ENCODE results near the gene CARD14. TPM values are rescaled to one million over a fixed set of nuclear protein-coding genes. Genes with fewer than 3 reads are reported as not detected.

CARD14 gene
- total RNA-seq, 3 donors from 2014 or later (not counting 1 experiment from before 2014, with no cell fraction given), result 0.12 to 0.38 TPM; not detected in 1

DNA sequence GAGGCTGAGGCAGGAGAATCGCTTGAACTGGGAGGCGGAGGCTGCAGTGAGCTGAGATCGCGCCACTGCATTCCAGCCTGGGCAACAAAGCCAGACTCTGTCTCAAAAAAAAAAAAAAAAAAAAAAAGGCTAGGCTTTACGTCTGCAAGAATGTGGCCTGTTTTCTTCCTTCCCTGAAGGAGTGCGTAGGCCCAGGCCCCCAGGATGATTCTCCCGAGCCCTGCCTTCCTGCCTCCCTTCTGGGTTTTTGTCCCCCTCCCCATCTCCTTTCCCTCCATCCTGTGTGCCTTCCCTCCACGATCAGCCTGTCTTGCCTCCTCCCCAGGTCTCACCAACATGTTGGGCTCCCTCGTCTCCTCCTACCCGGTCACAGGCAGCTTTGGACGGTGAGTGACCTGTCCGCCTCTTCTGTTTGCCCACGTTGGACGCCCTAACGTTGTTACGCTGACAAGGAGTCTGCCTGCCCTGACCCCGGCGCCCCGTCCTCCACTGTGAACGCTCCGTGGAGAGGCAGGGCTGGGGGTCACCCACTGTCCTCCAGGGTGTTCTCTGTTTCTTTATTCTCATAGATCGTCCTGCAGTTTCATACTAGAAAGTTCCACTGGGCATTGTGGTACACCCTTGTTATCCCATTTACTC, 75.2 kb downstream of the CARD14 start:
- H3K27ac ChIP-seq (ENCODE audit: low read length), result no peak overlapping the region
- H3K4me3 Mint-ChIP-seq, result no peak overlapping the region

GRCh38 chr17:80245566-80246265, 75.9 kb downstream of the CARD14 start:
- ATAC-seq (no peak), DNase-seq (no peak)
- H3K27me3 ChIP-seq (ENCODE audit: control insufficient read depth, insufficient read depth, low read length), result no peaks in the 10 kb centered on the region
- no peaks in the 10 kb centered on the region for H3K27me3 Mint-ChIP-seq (ENCODE audit: low read depth in 2 of 2)
- H3K4me3 Mint-ChIP-seq, result no peak overlapping the region
- H3K9me3 Mint-ChIP-seq, result no peaks in the 10 kb centered on the region
- H3K27ac Mint-ChIP-seq, result no peak overlapping the region
- H3K4me3 ChIP-seq (ENCODE audit: low read length), result no peak overlapping the region
- H3K4me1 Mint-ChIP-seq, result no peaks in the 10 kb centered on the region
- no peaks in the 10 kb centered on the region for H3K4me1 ChIP-seq (ENCODE audit: control insufficient read depth, insufficient read depth, low read length)
- 92% methylated on average over 27 of the region's 27 CpGs for WGBS (ENCODE audit: insufficient coverage)
- TF ChIP-seq, protein P1, sequence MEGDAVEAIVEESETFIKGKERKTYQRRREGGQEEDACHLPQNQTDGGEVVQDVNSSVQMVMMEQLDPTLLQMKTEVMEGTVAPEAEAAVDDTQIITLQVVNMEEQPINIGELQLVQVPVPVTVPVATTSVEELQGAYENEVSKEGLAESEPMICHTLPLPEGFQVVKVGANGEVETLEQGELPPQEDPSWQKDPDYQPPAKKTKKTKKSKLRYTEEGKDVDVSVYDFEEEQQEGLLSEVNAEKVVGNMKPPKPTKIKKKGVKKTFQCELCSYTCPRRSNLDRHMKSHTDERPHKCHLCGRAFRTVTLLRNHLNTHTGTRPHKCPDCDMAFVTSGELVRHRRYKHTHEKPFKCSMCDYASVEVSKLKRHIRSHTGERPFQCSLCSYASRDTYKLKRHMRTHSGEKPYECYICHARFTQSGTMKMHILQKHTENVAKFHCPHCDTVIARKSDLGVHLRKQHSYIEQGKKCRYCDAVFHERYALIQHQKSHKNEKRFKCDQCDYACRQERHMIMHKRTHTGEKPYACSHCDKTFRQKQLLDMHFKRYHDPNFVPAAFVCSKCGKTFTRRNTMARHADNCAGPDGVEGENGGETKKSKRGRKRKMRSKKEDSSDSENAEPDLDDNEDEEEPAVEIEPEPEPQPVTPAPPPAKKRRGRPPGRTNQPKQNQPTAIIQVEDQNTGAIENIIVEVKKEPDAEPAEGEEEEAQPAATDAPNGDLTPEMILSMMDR (IDR thresholded peaks at IDR 0.05), result no peak
- H3K9me3 ChIP-seq (ENCODE audit: control insufficient read depth, insufficient read depth, low read length), result no peaks in the 10 kb centered on the region
- H3K36me3 Mint-ChIP-seq, result no peaks in the 10 kb centered on the region
- H3K27ac ChIP-seq (ENCODE audit: low read length), result no peak overlapping the region
- no peaks in the 10 kb centered on the region for H3K36me3 ChIP-seq (ENCODE audit: control insufficient read depth, insufficient read depth, low read length)
- intact Hi-C loops (cut with micrococcal nuclease), result no loop called here

More for the DNA sequence above, 75.2 kb downstream of the CARD14 start:
- Mint-ChIP-seq H3K27ac (peak overlapping the region in 1 of 2 donors; percentile 27), H3K27me3 (ENCODE audit: low read depth in 2 of 2) (no peaks in the 10 kb centered on the region), H3K4me1 (no peaks in the 10 kb centered on the region), H3K9me3 (no peaks in the 10 kb centered on the region), H3K36me3 (no peaks in the 10 kb centered on the region)
- TF ChIP-seq, protein P1 (IDR thresholded peaks at IDR 0.05), result no peak
- 92% methylated on average over 22 of the region's 22 CpGs for WGBS (ENCODE audit: insufficient coverage)
- Histone ChIP-seq H3K36me3 (ENCODE audit: control insufficient read depth, insufficient read depth, low read length) (no peaks in the 10 kb centered on the region), H3K9me3 (ENCODE audit: control insufficient read depth, insufficient read depth, low read length) (no peaks in the 10 kb centered on the region), H3K4me1 (ENCODE audit: control insufficient read depth, insufficient read depth, low read length) (no peaks in the 10 kb centered on the region), H3K27me3 (ENCODE audit: control insufficient read depth, insufficient read depth, low read length) (no peaks in the 10 kb centered on the region), H3K4me3 (ENCODE audit: low read length) (no peak overlapping the region)
- DNase-seq (no peak), ATAC-seq (no peak)
- intact Hi-C loops (cut with micrococcal nuclease), result no loop called here

DNA sequence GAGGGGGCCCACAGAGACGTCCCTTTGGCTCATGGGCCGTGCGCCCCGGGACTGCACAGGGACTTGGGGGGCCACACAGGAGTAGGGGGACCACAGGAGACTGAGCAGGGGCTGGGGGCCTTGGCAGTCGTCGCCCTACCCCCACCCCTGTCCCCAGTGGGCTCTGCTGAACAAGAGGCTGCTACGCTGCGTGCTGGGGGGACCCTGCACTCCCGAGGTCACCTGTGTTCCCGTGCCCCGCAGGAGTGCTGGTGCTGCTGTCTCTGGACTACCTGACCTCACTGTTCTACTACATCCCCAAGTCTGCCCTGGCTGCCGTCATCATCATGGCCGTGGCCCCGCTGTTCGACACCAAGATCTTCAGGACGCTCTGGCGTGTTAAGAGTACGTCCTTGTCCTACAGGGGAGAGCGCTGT, 76.4 kb downstream of the CARD14 start:
- intact Hi-C loops (cut with micrococcal nuclease), result no loop called here
- WGBS (ENCODE audit: insufficient coverage), result 97% methylated on average over 19 of the region's 19 CpGs
- no peak overlapping the region for H3K27ac Mint-ChIP-seq
- TF ChIP-seq, protein P1 (IDR thresholded peaks at IDR 0.05), result no peak
- H3K4me3 Mint-ChIP-seq, result no peak overlapping the region
- H3K27ac ChIP-seq (ENCODE audit: low read length), result no peak overlapping the region
- DNase-seq (no peak), ATAC-seq (no peak)
- H3K4me1 ChIP-seq (ENCODE audit: control insufficient read depth, insufficient read depth, low read length), result no peaks in the 10 kb centered on the region
- no peaks in the 10 kb centered on the region for H3K27me3 Mint-ChIP-seq (ENCODE audit: low read depth in 2 of 2)
- no peaks in the 10 kb centered on the region for H3K9me3 Mint-ChIP-seq
- no peaks in the 10 kb centered on the region for H3K36me3 Mint-ChIP-seq
- no peaks in the 10 kb centered on the region for H3K4me1 Mint-ChIP-seq
- no peaks in the 10 kb centered on the region for H3K9me3 ChIP-seq (ENCODE audit: control insufficient read depth, insufficient read depth, low read length)
- H3K27me3 ChIP-seq (ENCODE audit: control insufficient read depth, insufficient read depth, low read length), result no peaks in the 10 kb centered on the region
- H3K4me3 ChIP-seq (ENCODE audit: low read length), result no peak overlapping the region
- H3K36me3 ChIP-seq (ENCODE audit: control insufficient read depth, insufficient read depth, low read length), result no peaks in the 10 kb centered on the region
